OCI-M2 (cell line): Measurements from ENCODE around the gene FBXW7.

ENCODE experiments used
- DNase-seq: peaks from one replicate; lab custom pipeline; 2025; ENCODE audit not compliant: unreplicated experiment; lab: John Stamatoyannopoulos, UW

The FBXW7 gene, protein sequence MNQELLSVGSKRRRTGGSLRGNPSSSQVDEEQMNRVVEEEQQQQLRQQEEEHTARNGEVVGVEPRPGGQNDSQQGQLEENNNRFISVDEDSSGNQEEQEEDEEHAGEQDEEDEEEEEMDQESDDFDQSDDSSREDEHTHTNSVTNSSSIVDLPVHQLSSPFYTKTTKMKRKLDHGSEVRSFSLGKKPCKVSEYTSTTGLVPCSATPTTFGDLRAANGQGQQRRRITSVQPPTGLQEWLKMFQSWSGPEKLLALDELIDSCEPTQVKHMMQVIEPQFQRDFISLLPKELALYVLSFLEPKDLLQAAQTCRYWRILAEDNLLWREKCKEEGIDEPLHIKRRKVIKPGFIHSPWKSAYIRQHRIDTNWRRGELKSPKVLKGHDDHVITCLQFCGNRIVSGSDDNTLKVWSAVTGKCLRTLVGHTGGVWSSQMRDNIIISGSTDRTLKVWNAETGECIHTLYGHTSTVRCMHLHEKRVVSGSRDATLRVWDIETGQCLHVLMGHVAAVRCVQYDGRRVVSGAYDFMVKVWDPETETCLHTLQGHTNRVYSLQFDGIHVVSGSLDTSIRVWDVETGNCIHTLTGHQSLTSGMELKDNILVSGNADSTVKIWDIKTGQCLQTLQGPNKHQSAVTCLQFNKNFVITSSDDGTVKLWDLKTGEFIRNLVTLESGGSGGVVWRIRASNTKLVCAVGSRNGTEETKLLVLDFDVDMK

DNA sequence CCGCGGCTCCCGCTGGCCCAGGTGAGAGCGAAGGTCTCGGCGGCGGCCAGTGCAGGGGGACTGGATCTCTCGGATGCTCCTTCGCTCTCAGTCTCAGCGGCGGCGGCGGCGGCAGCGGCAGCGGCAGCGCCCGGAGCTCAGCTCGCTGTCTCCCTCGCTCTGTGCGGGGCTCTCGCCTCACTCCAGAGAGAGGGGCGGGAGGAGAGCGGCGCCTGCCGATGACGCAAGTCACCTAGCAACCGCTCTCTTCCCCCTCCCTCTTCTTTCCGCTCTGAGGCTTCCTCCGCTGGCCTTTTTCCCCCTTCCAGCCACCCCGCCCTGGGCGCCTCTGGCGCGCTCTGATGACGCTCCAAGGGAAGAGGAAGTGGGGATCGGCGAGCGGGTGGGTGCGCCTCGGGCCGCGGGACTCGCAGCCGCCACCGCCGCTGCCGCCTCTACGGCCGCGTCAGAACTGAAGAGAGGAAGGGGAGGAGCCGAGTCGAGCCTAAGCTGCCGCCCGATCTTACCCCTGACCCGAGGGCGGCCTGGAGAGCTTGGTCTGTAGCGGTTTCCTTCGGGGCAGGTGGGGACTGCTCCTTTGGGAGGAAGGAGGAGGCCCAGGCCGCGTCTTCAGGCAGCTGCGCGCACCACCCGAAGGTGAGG is at the start of gene FBXW7:
FBXW7 (minus strand) TSS at position 190 of the 642 bp plus-strand sequence. CDS start 124,289 bp downstream, outside the sequence.
- peak; percentile 63 for DNase-seq

DNA sequence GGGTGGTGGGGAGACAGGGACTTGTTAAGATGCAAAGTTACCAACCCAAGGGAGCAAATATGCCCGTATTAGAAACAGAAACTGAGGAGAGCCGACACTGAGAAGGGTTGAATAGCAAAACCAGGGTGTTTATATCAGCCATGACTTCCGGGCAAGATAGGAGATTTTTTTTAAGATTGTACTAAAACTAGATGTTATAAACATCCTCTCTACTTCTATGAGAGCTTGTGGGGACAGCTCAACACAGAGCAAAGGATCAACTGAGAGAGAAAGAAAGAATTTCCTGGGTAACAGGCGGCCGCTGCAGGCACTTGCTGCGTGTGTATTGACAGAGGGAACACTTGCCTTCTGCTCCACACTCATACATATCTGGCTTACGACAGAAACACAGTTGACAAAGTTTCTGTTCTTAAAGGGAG is 49.1 kb upstream of the FBXW7 start:
- DNase-seq, result no peak

DNA sequence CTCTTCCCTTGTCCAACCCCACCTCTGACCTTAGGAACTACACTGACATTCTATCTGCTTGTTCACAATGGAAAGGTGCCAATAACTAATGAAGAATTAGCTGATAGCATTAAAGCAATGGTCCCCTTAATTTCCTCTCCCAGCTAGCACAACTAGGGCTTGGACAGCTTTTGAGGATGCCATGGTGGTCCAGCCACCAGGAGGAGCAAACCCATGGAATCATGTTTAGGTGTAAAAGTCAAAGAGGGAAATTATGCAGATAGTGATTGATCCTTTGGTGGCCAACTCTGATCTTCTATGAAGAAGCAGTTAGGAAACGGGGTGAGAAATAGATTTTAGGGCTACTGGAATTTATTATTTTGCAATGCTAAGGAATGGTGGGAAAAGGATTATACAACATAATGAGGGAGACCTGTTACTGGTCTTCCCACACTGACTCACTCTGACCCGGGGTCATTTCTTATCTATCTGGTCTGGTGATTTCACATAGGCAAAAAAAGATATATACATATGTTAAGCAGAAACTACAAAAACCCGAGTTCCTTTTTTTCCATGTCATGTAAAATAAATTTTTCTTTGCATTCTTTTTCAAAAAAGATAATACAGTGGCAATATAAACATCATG is 45.8 kb upstream of the FBXW7 start:
- no peak for DNase-seq

DNA sequence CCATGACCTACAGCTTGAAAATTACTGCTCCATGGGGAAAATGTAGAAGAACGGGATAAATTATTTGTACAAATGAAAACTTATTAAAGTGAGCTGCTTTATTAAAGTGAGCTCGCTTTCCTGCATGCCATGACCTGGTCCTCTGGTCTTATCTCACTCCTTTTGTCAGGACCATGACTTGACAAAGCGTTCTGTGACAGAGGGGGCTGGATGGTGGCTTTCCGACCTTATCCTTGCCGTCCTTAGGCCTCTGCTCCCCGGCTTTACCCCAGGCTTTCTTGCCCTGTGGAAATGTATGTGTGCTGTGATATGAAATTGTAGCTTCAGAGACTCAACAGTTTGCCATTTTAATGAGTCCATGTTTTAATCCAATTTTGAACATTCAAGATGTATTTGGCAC is 44.0 kb upstream of the FBXW7 start:
- no peak for DNase-seq

DNA sequence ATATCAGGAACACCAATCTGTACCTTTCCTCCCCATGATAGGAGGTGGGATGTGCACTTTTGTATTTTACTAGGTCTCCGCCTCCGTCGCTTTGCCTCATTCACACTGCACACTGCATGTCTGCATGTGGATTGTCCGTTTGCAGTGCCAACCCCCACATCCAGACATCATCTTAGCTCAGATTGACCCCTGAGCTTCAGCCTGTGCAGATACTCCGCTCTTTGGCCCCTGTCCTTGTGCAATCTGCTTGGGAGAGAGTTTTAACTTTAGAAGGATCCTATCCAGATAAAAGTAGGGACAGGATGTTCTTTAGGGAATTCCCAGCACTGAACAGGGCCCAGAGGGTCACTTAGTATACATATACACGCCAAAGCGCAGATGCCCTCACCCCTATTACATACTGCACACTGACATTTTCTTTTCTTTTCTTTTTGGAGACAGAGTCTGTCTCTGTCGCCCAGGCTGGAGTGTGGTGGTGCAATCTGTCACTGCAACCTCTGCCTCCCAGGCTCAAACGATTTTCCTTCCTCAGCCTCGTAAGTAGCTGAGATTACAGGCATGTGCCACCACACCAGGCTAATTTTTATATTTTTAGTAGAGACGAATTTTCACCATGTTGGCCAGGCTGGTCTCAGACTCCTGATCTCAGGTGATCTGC is 43.3 kb upstream of the FBXW7 start:
- no peak for DNase-seq

DNA sequence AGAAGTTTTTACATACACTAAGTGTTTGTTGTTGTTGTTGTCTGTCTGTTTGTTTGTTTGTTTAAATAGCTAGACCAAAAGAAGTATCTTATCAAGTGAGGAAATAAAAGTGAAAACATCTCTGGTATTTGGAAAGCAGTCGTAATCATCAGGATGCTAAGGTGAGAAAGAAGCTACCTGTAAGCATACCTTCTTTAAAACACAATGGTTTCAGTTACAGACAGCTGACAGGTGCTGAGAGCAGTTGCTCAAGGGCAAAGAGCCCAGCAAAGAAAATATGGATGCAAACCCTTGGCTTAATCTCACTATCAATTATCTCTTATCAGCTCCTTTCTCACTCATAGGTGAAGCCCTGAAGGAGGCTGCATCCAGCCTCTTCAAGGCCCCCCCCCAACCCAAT is 42.8 kb upstream of the FBXW7 start:
- no peak for DNase-seq

DNA sequence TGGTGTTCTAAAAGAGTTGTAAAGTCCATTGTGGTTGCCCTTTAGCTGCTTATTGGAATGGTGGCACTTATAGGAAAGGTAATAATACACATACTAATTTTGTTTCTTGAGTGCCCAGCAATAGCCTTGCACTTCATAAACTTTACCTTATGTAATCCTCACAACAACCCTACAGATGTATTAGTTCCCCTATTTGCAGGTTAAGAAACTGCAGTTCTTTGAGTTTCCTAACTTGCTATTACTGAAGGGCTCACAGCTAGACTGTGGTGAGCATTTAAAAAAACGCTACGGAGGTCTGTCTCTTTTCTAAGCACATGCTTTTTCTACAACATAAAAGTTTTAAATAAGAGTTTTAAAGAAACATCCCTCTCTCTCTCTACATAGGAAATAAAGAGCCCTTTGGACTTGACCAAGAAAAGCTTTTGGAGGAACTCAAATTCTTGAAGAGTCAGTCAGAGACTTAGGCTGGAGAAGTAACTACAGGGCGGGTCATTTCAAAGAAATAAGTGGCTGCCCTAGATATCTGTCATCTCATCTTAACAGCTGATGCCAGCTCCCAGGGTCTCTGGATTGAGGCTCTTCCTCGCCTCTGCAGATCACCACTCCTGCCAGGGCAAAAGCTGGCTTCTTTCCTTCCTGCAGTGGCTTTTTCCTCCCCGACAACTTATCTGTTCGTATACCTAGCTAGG is 42.0 kb upstream of the FBXW7 start:
- DNase-seq, result no peak

DNA sequence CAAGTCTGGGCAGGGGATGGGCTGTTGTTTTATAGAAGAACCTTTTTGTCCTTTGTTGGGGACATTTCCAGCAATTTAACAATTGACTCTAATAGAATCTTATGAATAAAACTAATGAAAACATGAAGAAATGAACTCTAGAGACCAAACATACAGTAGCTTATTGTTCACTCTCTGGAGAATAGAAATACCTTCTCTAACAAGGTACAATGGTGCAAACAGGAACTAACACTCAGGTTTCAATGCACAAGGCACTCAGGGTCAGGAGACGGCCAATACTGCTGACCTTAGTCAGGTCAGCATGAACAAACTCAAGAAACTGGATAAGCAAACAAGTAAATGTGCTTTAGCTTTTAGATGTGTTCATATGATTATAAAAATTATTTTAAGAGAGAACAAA is 39.6 kb upstream of the FBXW7 start:
- no peak for DNase-seq

DNA sequence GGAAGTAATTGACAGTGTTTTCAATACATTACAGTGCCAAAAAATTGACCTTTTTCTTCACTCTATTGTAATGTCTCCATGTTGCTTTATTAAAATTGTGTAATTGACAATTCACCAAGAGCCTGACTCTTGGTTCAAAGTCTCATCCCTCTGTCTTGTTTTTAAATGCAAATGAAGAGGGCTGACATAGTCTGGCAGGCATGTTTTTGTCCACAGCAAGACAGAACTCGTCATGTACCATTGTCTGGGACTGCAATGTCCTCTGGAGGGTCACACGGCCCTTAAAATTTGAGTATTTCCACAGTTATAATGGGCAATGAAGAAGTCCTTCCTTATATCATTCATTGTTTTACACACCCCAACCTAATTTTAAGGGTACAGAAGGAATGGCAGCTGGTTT is 38.0 kb upstream of the FBXW7 start:
- no peak for DNase-seq

DNA sequence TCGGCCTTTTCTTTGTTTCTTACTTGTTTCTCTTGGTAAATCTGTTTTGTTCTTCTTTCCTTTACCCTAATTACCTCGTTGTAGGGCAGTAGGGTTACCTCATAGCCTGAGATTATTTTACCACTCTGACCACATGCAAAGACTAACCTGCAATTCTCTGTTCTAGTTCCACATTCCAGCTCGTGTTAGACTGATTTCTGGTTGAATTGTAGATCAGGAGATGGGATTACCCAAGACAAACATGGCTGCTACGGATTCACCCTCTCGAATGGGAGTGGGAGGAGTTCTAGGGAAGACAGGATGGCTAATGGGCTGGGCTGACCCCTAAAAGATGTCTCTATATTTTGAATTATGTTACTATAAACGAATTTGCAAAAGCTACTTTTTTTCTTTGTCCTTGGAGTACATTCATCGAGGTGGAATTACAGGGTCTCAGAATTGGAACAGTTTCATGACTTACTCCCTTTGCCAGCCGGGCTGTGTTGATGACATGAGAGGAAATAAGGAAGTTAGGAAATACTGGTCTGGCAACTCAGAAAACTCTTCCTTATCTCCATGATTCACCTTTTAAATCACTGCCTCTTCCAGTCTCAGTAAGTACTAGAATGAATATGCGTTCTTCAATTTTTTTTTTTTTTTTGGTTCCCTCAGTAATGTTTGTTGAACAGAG is 36.7 kb upstream of the FBXW7 start:
- DNase-seq, result no peak

DNA sequence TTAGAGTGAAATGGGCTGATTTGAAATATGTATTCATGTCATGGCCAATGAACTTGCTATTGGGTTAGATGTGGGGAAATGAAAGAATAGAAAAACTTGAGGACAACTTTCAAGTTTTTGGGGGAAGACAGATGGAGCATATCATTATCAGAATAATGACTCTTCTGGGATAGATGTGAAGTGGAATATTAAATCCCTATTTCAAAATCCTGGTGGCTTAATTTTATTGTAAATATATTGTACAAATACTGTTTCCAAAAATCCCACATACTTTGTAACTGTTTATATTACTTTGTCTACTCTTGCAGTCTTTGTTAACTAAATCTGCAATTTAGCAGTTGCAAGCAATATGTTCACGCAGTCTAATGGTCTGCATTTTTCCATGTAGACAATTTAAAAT is 35.9 kb upstream of the FBXW7 start:
- no peak for DNase-seq

DNA sequence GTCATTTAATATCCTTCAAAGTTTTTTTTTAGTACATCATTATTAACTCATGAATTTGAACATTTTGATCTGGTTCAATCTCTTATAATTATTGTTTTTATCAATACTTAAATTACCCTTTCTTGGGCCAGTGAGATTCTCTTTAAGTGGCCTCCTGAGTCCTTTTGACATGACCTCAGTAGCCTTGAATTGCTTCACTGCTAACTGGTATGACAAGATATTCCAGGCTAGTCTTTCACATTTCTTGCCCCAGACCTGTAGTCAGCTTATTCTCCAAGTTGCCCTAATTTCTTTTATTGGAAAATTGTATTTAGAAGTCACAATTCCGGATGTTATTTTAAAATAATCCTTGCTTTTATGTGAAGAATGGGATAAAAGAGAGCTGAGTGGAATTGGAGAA is 35.4 kb upstream of the FBXW7 start:
- no peak for DNase-seq

DNA sequence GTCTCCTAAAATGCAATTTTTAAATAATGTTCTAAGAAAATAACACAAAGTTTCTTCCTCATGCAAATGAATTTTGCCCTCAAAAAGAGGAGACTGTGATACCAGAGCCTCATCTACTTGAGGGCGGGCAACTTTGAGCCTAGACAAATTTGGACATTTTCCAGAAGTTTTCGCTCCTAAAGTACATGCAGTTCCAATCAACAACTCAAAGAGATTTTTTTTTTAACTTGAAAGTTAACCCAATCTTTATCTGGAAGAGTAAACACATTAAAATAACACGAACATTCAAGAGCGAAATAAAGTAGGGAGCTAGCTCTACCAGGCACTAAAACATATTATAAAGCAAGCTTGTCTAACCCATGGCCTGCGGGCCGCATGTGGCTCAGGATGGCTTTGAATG is 29.4 kb upstream of the FBXW7 start:
- no peak for DNase-seq

DNA sequence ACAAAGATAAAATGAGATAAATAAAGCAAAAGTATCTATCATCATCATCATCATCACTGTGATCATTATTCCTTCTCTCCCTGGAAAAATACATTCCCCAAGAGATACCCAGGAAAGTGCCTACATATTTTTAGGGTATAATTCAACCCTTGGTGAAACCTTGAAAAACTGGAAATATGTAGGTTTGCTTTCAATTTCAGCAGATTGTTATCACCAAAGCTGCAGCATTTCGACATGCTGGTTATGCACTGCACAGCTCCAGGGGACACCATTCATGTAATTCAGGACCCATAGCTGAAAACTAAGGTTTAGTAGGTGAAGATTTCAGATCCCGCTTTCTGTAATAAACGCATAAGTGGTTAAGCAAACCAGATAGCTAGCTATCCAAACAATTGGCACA is 28.4 kb upstream of the FBXW7 start:
- DNase-seq, result no peak

DNA sequence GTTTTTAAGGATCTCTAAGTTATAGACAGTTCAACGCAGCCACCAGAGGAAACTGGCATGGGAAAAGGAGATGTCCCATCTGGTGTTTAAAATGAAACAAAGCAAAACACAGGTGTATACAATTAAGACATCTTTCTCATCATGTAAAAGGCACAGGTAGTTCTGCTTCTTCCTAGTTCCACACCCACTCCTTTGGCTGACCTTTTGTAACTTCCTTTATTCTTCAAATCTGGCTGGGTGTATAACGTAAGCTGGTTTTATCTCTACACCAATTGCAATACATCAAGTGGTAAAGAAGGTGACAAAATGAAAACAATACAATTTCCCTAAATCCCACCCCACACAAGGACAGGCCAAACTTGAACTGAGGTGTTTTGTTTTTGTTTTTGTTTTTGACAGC is 27.3 kb upstream of the FBXW7 start:
- DNase-seq, result no peak

DNA sequence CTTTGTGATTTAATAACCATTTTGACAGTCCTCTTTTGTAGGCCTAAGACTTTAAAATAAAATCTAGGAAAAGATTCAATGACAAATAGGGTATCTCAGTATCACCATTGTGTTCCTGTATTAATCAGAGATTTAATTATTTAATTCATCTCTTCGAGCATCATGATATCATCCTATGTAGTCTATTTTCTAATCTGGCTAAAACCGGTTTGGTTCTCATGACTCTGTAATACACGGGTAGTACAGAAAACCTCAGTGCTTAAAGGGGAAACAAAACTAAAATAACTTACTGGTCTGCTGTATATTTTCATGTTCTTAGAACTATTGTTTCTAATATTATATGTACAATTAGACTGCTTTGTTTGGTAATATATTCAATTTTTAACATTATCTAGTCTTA is 23.7 kb upstream of the FBXW7 start:
- no peak for DNase-seq

DNA sequence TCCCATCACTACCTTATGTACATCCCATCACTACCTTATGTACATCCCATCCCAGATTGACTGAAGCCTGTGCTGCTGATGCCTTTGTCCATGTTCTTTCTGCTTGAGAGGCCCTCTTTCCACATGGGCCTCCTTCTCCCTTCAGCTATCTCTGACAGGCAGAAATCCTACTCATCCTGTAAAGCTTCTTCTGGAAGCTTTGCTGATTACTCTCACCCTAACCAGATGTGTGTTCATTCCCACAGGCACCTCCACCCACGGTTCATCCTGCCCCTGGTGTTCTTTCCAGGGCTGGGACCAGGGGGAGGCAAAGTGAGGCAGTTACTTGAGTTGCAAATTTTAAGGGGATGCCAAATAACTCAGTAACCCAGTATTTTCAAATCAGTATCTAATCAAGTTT is 22.5 kb upstream of the FBXW7 start:
- DNase-seq, result no peak

DNA sequence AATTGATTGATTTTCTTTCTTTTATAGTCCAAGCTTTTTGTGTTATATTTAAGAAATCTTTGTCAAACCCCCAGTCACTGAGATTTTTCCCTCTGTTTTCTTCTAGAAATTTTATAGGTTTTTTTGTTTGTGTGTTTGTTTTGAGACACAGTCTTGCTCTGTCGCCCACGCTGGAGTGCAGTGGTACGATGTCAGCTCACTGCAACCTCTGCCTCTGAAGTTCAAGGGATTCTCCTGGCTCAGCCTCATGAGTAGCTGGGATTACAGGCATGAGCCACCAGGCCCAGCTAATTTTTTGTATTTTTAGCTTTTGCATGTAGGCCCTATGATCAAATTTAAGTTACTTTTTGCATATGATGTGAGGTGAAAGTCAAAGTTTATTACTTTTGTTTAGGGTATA is 20.9 kb upstream of the FBXW7 start:
- no peak for DNase-seq

DNA sequence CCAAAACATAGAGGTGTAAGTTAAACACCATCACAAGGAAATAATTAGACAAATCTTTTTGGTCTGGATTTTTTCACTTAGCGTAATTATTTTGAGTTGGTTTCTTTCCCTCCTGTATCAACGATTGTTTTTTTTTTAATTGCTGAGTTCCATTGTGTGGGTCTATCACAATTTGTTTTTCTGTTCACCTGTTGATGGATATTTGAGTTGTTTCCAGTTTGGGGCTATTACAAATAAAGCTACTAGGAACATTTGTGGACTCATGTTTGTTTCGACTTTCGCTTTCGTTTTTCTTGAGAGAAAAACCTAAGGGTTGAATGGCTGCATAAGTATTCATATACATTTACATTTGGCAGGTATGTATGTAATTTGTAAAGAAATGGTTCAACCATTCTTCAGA is 20.4 kb upstream of the FBXW7 start:
- DNase-seq, result no peak

DNA sequence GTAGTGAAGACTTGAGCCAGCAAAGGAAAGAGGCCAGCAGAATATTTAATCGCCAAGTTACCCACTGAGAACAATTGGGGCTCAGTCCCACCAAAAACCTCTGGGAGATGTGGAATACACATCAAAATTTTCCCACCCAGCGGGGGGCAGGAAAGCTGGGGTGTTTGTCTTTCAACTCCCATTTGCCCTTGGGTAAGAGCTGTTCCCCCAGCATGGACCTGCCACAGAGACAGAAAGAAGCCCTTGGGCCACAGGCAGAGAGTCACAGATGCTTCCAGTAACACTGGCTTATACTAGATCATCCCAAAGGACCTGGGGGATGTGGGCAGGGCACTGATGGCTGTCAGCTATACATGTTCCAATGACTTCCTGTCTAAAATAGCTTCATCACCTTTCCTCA is 18.9 kb upstream of the FBXW7 start:
- DNase-seq, result no peak
